T-cell (primary cell): ENCODE measurements around the gene ZNF212. TPM values are rescaled to one million over a fixed set of nuclear protein-coding genes. Genes with fewer than 3 reads are reported as not detected.

Experiments used
- ATAC-seq, 4 experiments: fragments of 200-7000 bp in 3 of 4; fragments of 150-1000 bp in 1 of 4; cut with Tn5 transposase; replicated peaks in 1 of 4; 1 replicate in 3 of 4; 2 replicates in 1 of 4; pipeline ENCODE4 v1.10.0; 2021; ENCODE audit warnings: moderate library complexity in 3 of 4, mild to moderate bottlenecking in 2 of 4, moderate number of reproducible peaks in 1 of 4
- CTCF ChIA-PET, 2 donors: fragments of 300-600 bp; sonication (Branson Sonifier 250); formaldehyde crosslinking; loops; one replicate each; lab custom pipeline; 2022; ENCODE audit warnings: antibody characterized with exemption in 2 of 2; lab: Charles Lee
- POLR2A ChIA-PET, 2 donors: fragments of 300-600 bp; sonication (Branson Sonifier 250); formaldehyde crosslinking; loops; one replicate each; lab custom pipeline; 2022; ENCODE audit warnings: antibody characterized with exemption in 2 of 2; lab: Charles Lee
- DNase-seq, 35 experiments: peaks; one replicate each; pipeline versions ENCODE4 v3.0.0 to v3.0.0-alpha.2; 2013 to 2023
- H3K27ac ChIP-seq: one replicate; pipeline ENCODE4 v1.5.1; 2013; ENCODE audit warnings: low read length
- H3K27me3 ChIP-seq, 2 experiments: replicated peaks in 1 of 2; 1 replicate in 1 of 2; 2 replicates in 1 of 2; pipeline versions ENCODE4 v1.6.1 to v1.7.0; 2013; ENCODE audit warnings: low read length in 1 of 2, mixed read lengths in 1 of 2; ENCODE audit not compliant: control insufficient read depth in 2 of 2, insufficient read depth in 2 of 2; ENCODE audit errors: extremely low read depth in 1 of 2
- H3K36me3 ChIP-seq, 2 donors: 1 replicate in 1 of 2; 2 replicates in 1 of 2; pipeline versions ENCODE4 v1.6.1 to v1.7.0; 2013; ENCODE audit warnings: low read length in 1 of 2; ENCODE audit not compliant: control insufficient read depth in 2 of 2, insufficient read depth in 1 of 2; ENCODE audit errors: extremely low read depth in 1 of 2
- H3K4me1 ChIP-seq, 2 experiments: 1 replicate in 1 of 2; 2 replicates in 1 of 2; pipeline versions ENCODE4 v1.6.1 to v1.7.0; 2013; ENCODE audit warnings: low read length in 2 of 2, mixed read lengths in 1 of 2; ENCODE audit not compliant: insufficient read depth in 2 of 2, control insufficient read depth in 1 of 2; ENCODE audit errors: extremely low read depth in 1 of 2
- H3K4me3 ChIP-seq, 2 donors: 1 replicate in 1 of 2; 2 replicates in 1 of 2; pipeline versions ENCODE4 v1.5.1 to v1.7.0; 2013; ENCODE audit warnings: mild to moderate bottlenecking in 2 of 2, low read length in 1 of 2, moderate library complexity in 1 of 2; ENCODE audit not compliant: control insufficient read depth in 1 of 2; ENCODE audit errors: extremely low read depth in 1 of 2
- H3K9me3 ChIP-seq: 2 replicates; pipeline ENCODE4 v1.7.0; 2013
- H3K27ac Mint-ChIP-seq, 2 donors: one replicate each; pipeline ENCODE4 v1.8.0; 2020 to 2021; ENCODE audit warnings: mild to moderate bottlenecking in 2 of 2, mixed read lengths in 2 of 2
- H3K27me3 Mint-ChIP-seq, 2 donors: one replicate each; pipeline ENCODE4 v1.8.0; 2021 to 2022; ENCODE audit warnings: mixed read lengths in 2 of 2
- H3K36me3 Mint-ChIP-seq: one replicate; pipeline ENCODE4 v1.8.0; 2021; ENCODE audit warnings: mixed read lengths
- H3K4me1 Mint-ChIP-seq, 3 donors: one replicate each; pipeline ENCODE4 v1.8.0; 2020 to 2022; ENCODE audit warnings: mixed read lengths in 3 of 3, mild to moderate bottlenecking in 1 of 3
- H3K4me3 Mint-ChIP-seq, 3 donors: one replicate each; pipeline ENCODE4 v1.8.0; 2020 to 2022; ENCODE audit warnings: mild to moderate bottlenecking in 3 of 3, mixed read lengths in 3 of 3, moderate library complexity in 3 of 3
- H3K9me3 Mint-ChIP-seq, 3 donors: one replicate each; pipeline ENCODE4 v1.8.0; 2020 to 2022; ENCODE audit warnings: mixed read lengths in 3 of 3
- WGBS: methylation state at CpG from one replicate; pipeline ENCODE4 v1.1.5; 2013; ENCODE audit warnings: missing lambda C conversion rate; ENCODE audit not compliant: insufficient coverage; 5-methylcytosine and 5-hydroxymethylcytosine counted together
- total RNA-seq, 35 experiments: library from RNA in 6 of 35; stranded (reverse) in 6 of 35; fragments of 120-200 nt in 1 of 35; gene quantifications; one replicate each; pipeline versions ENCODE4 v1.2.1 to v1.2.4 and lab custom pipeline; 2013 to 2026

Gene ZNF212
- total RNA-seq, 5 donors from 2014 or later (not counting 1 experiment from before 2014, with no cell fraction given) = 14.1 to 21.7 (median 19.6) TPM

DNA sequence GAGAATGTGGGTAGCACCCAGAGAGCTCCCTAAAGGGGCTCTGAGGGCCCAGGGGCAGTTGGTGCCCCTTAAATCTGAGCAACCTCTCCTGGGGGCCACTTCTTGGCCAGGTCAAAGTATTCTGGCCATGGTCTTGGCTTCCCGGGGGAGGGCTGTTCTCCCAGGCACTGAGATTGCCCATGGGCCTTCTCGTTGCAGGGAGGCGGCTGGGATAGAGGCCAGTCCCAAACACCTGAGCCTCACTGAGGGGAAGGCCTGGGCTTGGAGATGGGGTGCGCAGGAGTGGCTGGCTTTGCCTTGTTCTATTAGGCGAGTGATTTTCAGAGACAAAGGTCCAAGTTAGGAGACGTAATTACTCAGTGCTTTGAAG is 56.0 kb downstream of the ZNF212 start:
- peaks cover 5 to 14% of the 10 kb centered on the region in 2 donors for H3K36me3 ChIP-seq
- no peaks in the 10 kb centered on the region for H3K9me3 ChIP-seq
- H3K27ac Mint-ChIP-seq = no peak overlapping the region
- H3K27me3 Mint-ChIP-seq = no peaks in the 10 kb centered on the region
- H3K4me3 Mint-ChIP-seq = no peak overlapping the region
- no peak for DNase-seq
- no peak overlapping the region for H3K27ac ChIP-seq
- H3K4me1 Mint-ChIP-seq = peaks cover 5 to 10% (median 8%) of the 10 kb centered on the region in 3 donors
- no peak overlapping the region for H3K4me3 ChIP-seq
- ChIA-PET CTCF (no interaction called here), POLR2A (no interaction called here)
- no peaks in the 10 kb centered on the region for H3K9me3 Mint-ChIP-seq
- H3K4me1 ChIP-seq = no peaks in the 10 kb centered on the region
- H3K27me3 ChIP-seq = no peaks in the 10 kb centered on the region
- WGBS = 95% methylated on average over 4 of the region's 6 CpGs
- no peak for ATAC-seq
- peaks cover 16% of the 10 kb centered on the region for H3K36me3 Mint-ChIP-seq

DNA sequence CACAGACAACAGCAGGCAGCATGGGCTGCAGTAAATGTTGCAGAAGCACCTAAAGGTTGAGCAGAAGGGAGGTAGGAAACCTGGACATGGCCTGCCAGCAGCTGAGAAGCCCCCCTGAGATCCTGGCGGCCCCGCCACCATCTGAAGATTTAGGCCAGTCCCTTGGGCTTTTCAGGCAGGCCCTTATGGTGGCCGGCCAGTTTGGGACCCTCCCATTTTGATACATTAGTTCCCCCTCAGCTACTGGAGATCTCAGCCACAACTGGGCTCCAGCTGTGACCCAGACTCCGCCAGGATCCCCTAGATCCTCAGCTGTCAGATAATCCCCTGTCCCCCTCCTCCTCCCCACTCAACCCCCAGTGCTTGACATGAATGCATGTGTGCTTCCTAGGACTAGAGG is 56.9 kb downstream of the ZNF212 start:
- H3K4me1 ChIP-seq = no peaks in the 10 kb centered on the region
- WGBS = 100% methylated on average over 3 of the region's 4 CpGs
- no peak for DNase-seq
- ChIA-PET CTCF (no interaction called here), POLR2A (no interaction called here)
- Mint-ChIP-seq H3K9me3 (no peaks in the 10 kb centered on the region), H3K4me1 (peaks cover 4 to 5% (median 4%) of the 10 kb centered on the region in 3 donors), H3K27ac (no peak overlapping the region), H3K27me3 (no peaks in the 10 kb centered on the region), H3K36me3 (peaks cover 12% of the 10 kb centered on the region), H3K4me3 (no peak overlapping the region)
- no peak for ATAC-seq
- H3K27me3 ChIP-seq = no peaks in the 10 kb centered on the region
- H3K9me3 ChIP-seq = no peaks in the 10 kb centered on the region
- H3K36me3 ChIP-seq = peaks cover 5 to 14% of the 10 kb centered on the region in 2 donors
- H3K4me3 ChIP-seq = no peak overlapping the region
- no peak overlapping the region for H3K27ac ChIP-seq

DNA sequence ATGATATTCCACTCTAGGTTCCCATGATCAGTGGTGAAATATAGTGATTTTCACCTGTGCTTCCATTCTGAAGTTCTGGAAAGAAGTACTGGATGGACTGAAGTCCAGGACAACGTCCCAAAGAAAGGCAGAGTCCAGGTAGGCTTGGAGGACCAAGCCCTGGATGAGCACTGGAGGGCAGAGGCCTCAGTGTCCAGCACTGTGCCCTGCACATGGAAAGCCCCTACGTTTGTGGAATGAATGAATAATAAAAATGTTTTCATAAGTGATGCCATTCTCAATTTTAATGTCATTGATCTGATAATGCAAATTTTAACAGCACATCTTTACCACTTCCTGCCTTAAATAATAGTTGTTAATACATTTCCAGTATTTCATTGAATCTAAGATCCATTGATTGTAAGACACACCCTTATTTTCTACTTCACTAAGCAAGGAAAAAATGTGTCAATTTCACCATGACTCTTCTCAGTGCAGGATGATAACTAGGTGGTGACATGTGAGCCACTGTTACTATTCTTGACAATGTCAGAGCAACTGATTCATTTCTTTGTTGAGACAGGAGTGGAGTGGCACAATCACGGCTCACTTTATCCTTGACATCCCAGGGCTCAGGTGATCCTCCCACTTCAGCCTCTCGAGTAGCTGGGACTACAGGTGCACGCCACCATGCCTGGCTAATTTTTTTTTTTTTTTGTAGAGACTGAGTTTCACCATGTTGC is 57.7 kb downstream of the ZNF212 start:
- ChIA-PET POLR2A (no interaction called here), CTCF (no interaction called here)
- Mint-ChIP-seq H3K27ac (no peak overlapping the region), H3K9me3 (no peaks in the 10 kb centered on the region), H3K36me3 (peaks cover 12% of the 10 kb centered on the region), H3K4me3 (no peak overlapping the region), H3K4me1 (peaks cover 4 to 5% (median 4%) of the 10 kb centered on the region in 3 donors), H3K27me3 (no peaks in the 10 kb centered on the region)
- Histone ChIP-seq H3K9me3 (no peaks in the 10 kb centered on the region), H3K27ac (no peak overlapping the region), H3K4me1 (no peaks in the 10 kb centered on the region), H3K36me3 (peaks cover 5 to 14% of the 10 kb centered on the region in 2 donors), H3K27me3 (peaks cover 0 to 3% of the 10 kb centered on the region in 2 experiments), H3K4me3 (no peak overlapping the region)
- WGBS = 55% methylated on average over 1 of the region's 5 CpGs
- no peak for DNase-seq
- ATAC-seq = no peak

DNA sequence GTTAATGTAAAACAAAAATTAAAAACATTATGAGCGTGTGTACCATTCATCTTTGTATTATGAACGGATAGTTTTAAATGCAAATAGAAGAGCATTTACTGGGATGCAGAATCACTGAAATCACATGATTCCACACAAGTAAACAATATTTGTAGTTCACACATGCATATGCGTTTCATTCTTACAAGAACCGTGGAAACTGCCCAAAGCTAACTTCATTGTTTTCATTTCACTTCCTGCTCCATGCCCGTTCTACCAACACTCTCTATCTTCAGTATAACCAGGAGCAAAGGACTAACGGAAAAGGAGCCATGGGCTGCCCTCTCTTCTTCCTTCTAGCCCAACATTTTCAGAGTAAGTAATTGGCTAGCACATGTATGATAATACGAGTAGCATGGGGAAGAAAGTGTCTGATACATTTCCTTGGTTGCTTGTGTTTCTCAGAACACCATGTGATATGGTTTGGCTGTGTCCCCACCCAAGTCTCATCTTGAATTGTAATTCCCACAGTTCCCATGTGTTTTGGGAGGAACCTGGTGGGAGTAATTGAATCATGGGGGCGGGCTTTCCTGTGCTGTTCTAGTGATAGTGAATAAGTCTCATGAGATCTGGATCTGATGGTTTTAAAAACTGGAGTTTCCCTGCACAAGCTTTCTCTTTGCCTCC is 61.3 kb downstream of the ZNF212 start:
- H3K4me3 ChIP-seq = no peak overlapping the region
- H3K4me1 ChIP-seq = no peaks in the 10 kb centered on the region
- H3K27me3 ChIP-seq = peaks cover 0 to 4% of the 10 kb centered on the region in 2 experiments
- ATAC-seq (no peak), DNase-seq (no peak)
- H3K9me3 ChIP-seq = no peaks in the 10 kb centered on the region
- peaks cover 0 to 3% (median 0%) of the 10 kb centered on the region in 3 donors for H3K9me3 Mint-ChIP-seq
- CTCF ChIA-PET = no interaction called here
- no peak overlapping the region for H3K27ac ChIP-seq
- H3K4me1 Mint-ChIP-seq = peaks cover 4 to 5% (median 4%) of the 10 kb centered on the region in 3 donors
- no peak overlapping the region for H3K4me3 Mint-ChIP-seq
- POLR2A ChIA-PET = no interaction called here
- 85% methylated on average over 2 of the region's 8 CpGs for WGBS
- H3K27me3 Mint-ChIP-seq = no peaks in the 10 kb centered on the region
- H3K27ac Mint-ChIP-seq = no peak overlapping the region
- peaks cover 0 to under 1% of the 10 kb centered on the region in 2 donors for H3K36me3 ChIP-seq
- no peaks in the 10 kb centered on the region for H3K36me3 Mint-ChIP-seq

DNA sequence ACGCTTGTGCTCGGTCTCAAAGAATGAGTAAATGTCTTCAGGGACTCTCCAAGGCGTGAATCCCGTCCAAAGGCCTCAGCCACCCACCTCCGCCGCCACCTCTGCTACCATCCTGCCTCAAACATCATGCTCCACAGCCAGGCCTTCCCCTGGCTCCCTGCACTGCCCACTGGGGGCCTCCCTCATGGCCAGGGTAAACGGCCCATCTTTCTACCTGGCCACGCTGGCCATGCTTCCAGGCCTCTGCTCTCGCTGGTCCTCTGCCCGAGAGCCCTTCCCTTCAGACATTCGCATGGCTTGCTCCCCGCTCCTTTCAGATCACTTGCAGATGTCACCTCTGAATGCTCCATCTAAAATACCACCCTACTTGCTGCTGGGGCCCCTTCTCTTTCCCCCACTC is 62.8 kb downstream of the ZNF212 start:
- H3K27me3 Mint-ChIP-seq = no peaks in the 10 kb centered on the region
- CTCF ChIA-PET = no interaction called here
- H3K9me3 ChIP-seq = no peaks in the 10 kb centered on the region
- WGBS = 89% methylated on average over 11 of the region's 12 CpGs
- H3K4me1 ChIP-seq = no peaks in the 10 kb centered on the region
- no peak overlapping the region for H3K27ac Mint-ChIP-seq
- H3K4me1 Mint-ChIP-seq = peaks cover 0 to under 1% (median 0%) of the 10 kb centered on the region in 3 donors
- H3K27ac ChIP-seq = no peak overlapping the region
- no peaks in the 10 kb centered on the region for H3K36me3 ChIP-seq
- no peak overlapping the region for H3K4me3 Mint-ChIP-seq
- DNase-seq (no peak), ATAC-seq (no peak)
- no peak overlapping the region for H3K4me3 ChIP-seq
- peaks cover 0 to 4% of the 10 kb centered on the region in 2 experiments for H3K27me3 ChIP-seq
- no peaks in the 10 kb centered on the region for H3K36me3 Mint-ChIP-seq
- H3K9me3 Mint-ChIP-seq = peaks cover 0 to 3% (median 0%) of the 10 kb centered on the region in 3 donors
- POLR2A ChIA-PET = no interaction called here

DNA sequence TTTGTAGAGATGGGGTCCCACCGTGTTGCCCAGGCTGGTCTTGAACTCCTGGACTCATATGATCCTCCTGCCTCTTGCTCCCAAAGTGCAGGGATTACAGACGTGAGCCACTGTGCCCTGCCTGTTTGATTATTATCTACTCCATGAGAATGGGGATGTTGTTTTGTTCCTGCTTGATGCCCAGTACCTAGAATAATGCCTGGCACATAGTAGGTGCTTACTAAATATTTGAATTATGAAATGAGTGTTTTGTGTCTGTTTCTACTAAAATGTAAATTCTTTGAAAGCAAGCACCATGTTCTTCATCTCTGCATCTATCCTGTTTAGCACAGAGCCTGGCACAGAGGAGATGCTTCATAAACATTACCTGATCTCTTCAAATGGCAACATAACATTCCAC is 63.4 kb downstream of the ZNF212 start:
- Histone ChIP-seq H3K4me1 (no peaks in the 10 kb centered on the region), H3K27ac (no peak overlapping the region), H3K9me3 (no peaks in the 10 kb centered on the region), H3K36me3 (no peaks in the 10 kb centered on the region), H3K27me3 (peaks cover 0 to 4% of the 10 kb centered on the region in 2 experiments), H3K4me3 (no peak overlapping the region)
- ChIA-PET POLR2A (no interaction called here), CTCF (no interaction called here)
- ATAC-seq (no peak), DNase-seq (no peak)
- Mint-ChIP-seq H3K4me1 (no peaks in the 10 kb centered on the region), H3K4me3 (no peak overlapping the region), H3K36me3 (no peaks in the 10 kb centered on the region), H3K9me3 (peaks cover 0 to 3% (median 0%) of the 10 kb centered on the region in 3 donors), H3K27ac (no peak overlapping the region), H3K27me3 (no peaks in the 10 kb centered on the region)
- WGBS = no CpG with 5 or more reads among the region's 2 CpGs
